A673 (cell line): ENCODE measurements around the gene C5orf15. TPM values are rescaled to one million over a fixed set of nuclear protein-coding genes. Genes with fewer than 3 reads are reported as not detected.

Experiments used
- BruUV-seq: library from RNA; stranded (reverse); fragments of 400-500 nt; replicated peaks from 2 replicates; lab custom pipeline; 2021; lab: Mats Ljungman, UMichigan
- CTCF ChIA-PET: fragments of 300-600 bp; sonication (Branson Sonifier 250); formaldehyde crosslinking; loops from one replicate; lab custom pipeline; 2022; ENCODE audit warnings: antibody characterized with exemption; lab: Charles Lee
- POLR2A ChIA-PET: fragments of 300-600 bp; sonication (Branson Sonifier 250); formaldehyde crosslinking; loops from one replicate; lab custom pipeline; 2022; ENCODE audit warnings: antibody characterized with exemption; ENCODE audit not compliant: low non-redundant PET; lab: Charles Lee
- DNase-seq: peaks from one replicate; pipeline ENCODE4 v3.0.0-alpha.2; 2015; ENCODE audit warnings: low spot score
- H3K27ac ChIP-seq: fragments of 200-600 bp; sonication (generic); 2 replicates; pipeline ENCODE4 v1.5.1; 2016; ENCODE audit warnings: mixed run types, low read depth, mild to moderate bottlenecking, mixed read lengths, antibody characterized with exemption, low read length; ENCODE audit not compliant: poor library complexity, severe bottlenecking
- H3K27me3 ChIP-seq: fragments of 200-600 bp; sonication (generic); replicated peaks from 2 replicates; pipeline ENCODE4 v1.6.1; 2017; ENCODE audit warnings: mixed run types, low read depth, mild to moderate bottlenecking, mixed read lengths, antibody characterized with exemption, low read length; ENCODE audit not compliant: insufficient read depth, poor library complexity
- H3K36me3 ChIP-seq: fragments of 200-600 bp; sonication (generic); 2 replicates; pipeline ENCODE4 v1.6.1; 2016; ENCODE audit warnings: mixed run types, mild to moderate bottlenecking, mixed read lengths, antibody characterized with exemption, low read length; ENCODE audit not compliant: insufficient read depth, poor library complexity, severe bottlenecking
- H3K4me1 ChIP-seq: fragments of 200-600 bp; sonication (generic); 2 replicates; pipeline ENCODE4 v1.6.1; 2017; ENCODE audit warnings: mixed run types, mild to moderate bottlenecking, mixed read lengths, antibody characterized with exemption, low read length; ENCODE audit not compliant: insufficient read depth, poor library complexity, severe bottlenecking
- H3K4me3 ChIP-seq: fragments of 200-600 bp; sonication (generic); 2 replicates; pipeline ENCODE4 v1.5.1; 2016; ENCODE audit warnings: low read depth, mixed run types, mild to moderate bottlenecking, mixed read lengths, low read length; ENCODE audit not compliant: poor library complexity, severe bottlenecking
- H3K9me3 ChIP-seq: fragments of 200-600 bp; sonication (generic); 2 replicates; pipeline ENCODE4 v1.6.1; 2016; ENCODE audit warnings: mixed run types, low read depth, mild to moderate bottlenecking, mixed read lengths, antibody characterized with exemption, low read length; ENCODE audit not compliant: poor library complexity, severe bottlenecking
- CTCF ChIP-seq: fragments of 300-800, 200-600 bp; sonication (generic); conservative IDR thresholded peaks from 2 replicates; pipeline ENCODE4 v1.5.1; 2017; ENCODE audit warnings: low read depth, mild to moderate bottlenecking, antibody characterized with exemption, low read length, moderate library complexity, mixed read lengths
- EZH2 ChIP-seq: fragments of 200-600 bp; sonication (generic); IDR thresholded peaks from 2 replicates; pipeline ENCODE4 v1.6.1; 2017; ENCODE audit warnings: borderline replicate concordance, low read depth, mild to moderate bottlenecking, mixed read lengths, antibody characterized with exemption, low read length; ENCODE audit not compliant: poor library complexity, severe bottlenecking
- intact Hi-C: fragments of 100-400 bp; cut with micrococcal nuclease; formaldehyde crosslinking; loops from one replicate; pipeline ENCODE4 v1.10.0; 2022; ENCODE audit not compliant: unreplicated experiment
- total RNA-seq: library from RNA; stranded (reverse); gene quantifications from 2 replicates; pipeline ENCODE4 v1.2.3, GENCODE V29; 2021

Gene C5orf15
- total RNA-seq, 1 experiment from 2014 or later, result 40.8 TPM

- DNase-seq, result peak; percentile 62
- TF ChIP-seq EZH2 (no peak), CTCF (no peak)
- no peaks in the 10 kb centered on the region for H3K27me3 ChIP-seq
- H3K36me3 ChIP-seq, result peaks cover 32% of the 10 kb centered on the region
- ChIA-PET POLR2A (no interaction called here), CTCF (interaction anchor here (1.2 kb wide), 2 partner anchors 13 to 46 kb away, joined by 3 to 4 read pairs; no protein-coding TSS in a partner anchor)
- no peak overlapping the region for H3K27ac ChIP-seq
- H3K4me3 ChIP-seq, result no peak overlapping the region
- no peaks in the 10 kb centered on the region for H3K9me3 ChIP-seq
- no TSS peak for BruUV-seq
- H3K4me1 ChIP-seq, result peaks cover 47% of the 10 kb centered on the region
- intact Hi-C loops, result no loop called here
These were observed 24.9 kb upstream of the C5orf15 start for GRCh38 chr5:133993185-133993936.

GRCh38 chr5:133992429-133993155 lies 24.2 kb upstream of the C5orf15 start:
- no peaks in the 10 kb centered on the region for H3K27me3 ChIP-seq

More at GRCh38 chr5:133992429-133993155, 24.2 kb upstream of the C5orf15 start:
- Histone ChIP-seq H3K4me1 (peaks cover 47% of the 10 kb centered on the region), H3K4me3 (no peak overlapping the region), H3K9me3 (no peaks in the 10 kb centered on the region), H3K27ac (no peak overlapping the region), H3K36me3 (peaks cover 39% of the 10 kb centered on the region)
- TF ChIP-seq CTCF, result no peak
- TF ChIP-seq EZH2, result no peak
- CTCF ChIA-PET, result interaction anchor here (0.6 to 1.2 kb wide), 3 partner anchors 13 to 174 kb away, joined by 3 to 4 read pairs (median 3); no protein-coding TSS in a partner anchor
- POLR2A ChIA-PET, result no interaction called here
- no peak for DNase-seq
- no TSS peak for BruUV-seq
- intact Hi-C loops, result no loop called here
